Measurements from ENCODE around the gene FBXL5.
A peak's percentile ranks its signal among the peaks of the same experiment; 100 is the strongest.
"Not testable (repeated sequence)": the region's sequence is repeated elsewhere in the genome, so short reads cannot be mapped to it uniquely, and the experiment has no call there.

The FBXL5 gene

DNA sequence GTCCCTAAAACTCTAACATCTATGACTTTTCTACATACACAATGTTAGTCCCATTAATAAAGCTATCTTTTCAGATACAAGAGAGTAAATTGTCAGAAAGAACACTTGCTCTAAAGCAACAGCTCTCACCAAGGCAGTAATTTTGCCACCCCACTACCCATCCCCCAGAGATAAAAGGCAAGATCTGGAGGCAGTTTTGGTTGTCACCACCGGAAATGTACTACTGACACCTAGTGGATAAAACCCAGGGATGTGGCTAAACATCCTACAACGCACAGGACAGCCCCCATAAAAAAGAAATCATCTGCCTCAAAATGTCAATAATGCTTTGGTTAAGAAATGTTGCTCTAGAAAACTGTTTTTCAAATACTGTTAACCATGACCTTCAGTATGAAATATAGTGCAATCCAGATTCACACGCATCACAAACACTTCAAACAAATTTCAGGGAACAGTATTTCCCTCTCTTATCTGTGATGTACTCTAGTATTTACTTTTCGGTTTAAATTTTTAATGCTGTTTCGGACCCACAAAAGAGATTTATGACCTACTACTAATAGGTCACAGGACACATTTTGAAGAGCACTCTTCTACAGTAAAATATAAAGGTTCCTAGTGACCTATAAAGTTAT, 5.1 kb downstream of the FBXL5 start:
- peak; percentile 53 for FAIRE-seq

DNA sequence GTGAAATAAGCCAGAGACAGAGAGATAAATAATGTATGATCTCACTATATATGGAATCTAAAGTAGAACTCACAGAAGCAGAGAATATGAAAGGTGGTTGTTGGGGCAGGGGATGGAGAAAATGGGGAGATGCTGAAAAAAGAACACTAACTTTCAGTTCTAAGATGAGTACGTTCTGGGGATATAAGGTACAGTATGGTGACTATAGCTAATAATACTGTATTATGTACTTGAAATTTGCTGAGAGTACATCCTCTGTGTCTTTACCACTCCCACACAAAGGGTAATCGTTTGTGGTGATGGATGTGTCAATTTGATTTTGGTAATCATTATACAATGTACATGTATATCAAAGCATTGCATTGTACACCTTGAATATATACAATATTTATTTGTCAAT, 6.6 kb downstream of the FBXL5 start:
- FAIRE-seq: no peak

DNA sequence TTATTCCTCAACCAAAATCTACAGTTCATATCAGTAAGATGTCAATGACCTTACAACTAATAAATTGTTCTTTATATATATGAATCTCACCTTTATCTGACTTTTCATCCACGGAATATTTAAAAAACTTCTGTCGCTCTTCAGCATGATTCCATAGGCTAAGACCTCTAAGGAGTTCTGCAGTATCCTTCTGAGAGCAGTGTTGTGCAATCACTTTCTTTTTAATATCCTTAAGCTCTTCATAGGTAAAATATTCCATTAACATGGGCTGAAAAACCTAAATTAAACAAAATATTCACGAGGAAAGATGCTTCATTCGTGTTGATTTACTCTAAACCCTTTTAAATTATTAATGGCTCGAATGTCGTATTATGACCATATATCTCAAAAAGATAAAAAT, 16.7 kb downstream of the FBXL5 start:
- no peak for FAIRE-seq

DNA sequence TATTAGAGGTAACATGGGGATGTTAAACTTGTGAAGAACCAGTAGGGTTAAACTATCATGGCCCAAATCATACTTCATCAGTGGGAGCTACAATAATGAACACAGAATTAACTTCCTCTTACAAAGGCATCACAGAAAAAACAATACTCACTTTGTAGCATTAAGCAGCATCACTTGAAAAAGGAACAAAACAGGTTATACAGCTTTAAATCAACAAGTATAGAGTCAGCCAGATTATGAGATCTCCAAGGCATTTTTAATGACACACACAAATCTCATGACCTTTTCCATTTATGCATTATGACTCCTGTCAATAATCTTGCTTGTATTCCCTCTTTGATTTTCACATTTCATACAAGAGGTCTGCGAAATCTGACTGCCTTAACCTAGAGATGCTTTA, 18.3 kb downstream of the FBXL5 start:
- no peak for FAIRE-seq

DNA sequence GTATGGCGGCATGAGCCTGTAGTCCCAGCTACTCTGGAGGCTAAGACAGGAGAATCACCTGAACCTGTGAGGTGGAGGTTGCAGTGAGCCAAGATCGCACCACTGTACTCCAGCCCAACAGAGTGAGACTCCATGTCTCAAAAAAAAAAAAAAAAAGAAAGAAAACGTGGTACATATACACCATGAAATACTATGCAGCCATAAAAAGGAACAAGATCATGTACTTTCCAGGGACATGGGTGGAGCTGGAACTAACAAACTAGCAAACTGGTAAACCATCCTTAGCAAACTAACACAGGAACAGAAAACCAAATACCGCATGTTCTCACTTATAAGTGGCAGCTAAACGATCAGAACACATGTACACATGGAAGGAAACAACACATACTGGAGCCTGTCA, 37.8 kb downstream of the FBXL5 start:
- FAIRE-seq: not testable (repeated sequence)

DNA sequence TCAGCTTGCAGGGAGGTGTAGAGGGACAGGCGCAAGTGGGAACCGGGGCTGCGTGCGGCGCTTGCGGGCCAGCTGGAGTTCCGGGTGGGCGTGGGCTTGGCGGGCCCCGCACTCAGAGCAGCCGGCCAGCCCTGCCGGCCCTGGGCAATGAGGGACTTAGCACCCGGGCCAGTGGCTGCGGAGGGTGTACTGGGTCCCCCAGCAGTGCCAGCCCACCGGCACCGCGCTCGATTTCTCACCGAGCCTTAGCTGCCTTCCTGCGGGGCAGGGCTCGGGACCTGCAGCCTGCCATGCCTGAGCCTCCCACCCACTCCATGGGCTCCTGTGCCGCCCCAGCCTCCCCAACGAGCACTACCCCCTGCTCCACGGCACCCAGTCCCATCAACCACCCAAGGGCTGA, 40.3 kb downstream of the FBXL5 start:
- not testable (repeated sequence) for FAIRE-seq

DNA sequence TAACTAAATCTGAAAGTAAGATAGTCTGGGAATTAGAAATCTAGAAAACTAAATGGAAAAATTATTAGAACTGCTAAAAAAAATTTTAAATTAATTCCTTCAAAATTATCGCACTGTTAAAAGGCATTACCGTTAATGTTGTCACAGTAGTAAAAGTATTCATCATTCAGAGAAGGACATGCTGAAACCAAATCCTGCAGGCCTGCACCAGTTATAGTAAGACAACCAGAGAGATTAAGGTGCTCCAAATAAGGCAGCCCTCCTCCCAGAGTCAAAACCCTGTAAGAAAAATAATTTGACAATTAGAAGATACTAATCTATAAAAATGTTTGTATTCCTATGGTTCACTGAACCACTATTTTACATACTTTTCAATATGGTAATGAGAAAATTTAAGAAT, 43.0 kb downstream of the FBXL5 start:
- FAIRE-seq: no peak

DNA sequence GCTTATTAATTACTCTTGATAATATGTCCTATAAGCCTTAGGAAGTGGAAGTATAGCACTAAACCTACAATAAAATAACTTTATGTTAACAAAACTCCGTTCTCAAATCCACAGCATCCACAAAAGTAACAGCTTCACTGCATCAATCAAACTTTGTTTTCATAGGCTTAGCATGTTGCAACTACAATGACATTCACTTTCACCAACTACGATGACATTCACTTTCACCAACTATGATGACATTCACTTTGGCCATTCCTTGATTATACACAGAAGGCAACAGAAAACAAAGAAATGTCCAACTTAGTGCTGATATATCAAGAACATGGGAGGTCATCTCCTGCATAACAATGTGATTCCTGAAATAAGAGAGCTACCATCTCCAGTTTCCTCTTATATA, 44.3 kb downstream of the FBXL5 start:
- FAIRE-seq: no peak

DNA sequence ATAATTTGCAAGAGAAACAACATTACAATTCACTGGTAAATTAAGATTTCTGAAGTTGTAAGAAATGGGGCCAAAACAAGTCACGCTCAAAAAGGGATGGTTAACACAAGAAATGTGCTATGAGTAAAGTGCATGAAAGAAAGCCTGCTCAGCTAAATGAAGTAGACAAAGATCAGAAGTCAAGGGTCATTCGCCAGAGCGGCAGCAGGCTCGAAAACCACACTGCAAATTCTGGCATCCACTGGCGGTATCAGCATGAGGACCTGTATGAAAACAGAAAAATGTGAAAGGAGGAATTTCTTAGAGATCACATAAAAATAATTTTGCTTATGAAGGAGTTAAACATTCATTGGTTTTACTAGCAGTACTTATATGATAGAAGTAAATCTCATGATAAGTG, 49.6 kb downstream of the FBXL5 start:
- FAIRE-seq: no peak

DNA sequence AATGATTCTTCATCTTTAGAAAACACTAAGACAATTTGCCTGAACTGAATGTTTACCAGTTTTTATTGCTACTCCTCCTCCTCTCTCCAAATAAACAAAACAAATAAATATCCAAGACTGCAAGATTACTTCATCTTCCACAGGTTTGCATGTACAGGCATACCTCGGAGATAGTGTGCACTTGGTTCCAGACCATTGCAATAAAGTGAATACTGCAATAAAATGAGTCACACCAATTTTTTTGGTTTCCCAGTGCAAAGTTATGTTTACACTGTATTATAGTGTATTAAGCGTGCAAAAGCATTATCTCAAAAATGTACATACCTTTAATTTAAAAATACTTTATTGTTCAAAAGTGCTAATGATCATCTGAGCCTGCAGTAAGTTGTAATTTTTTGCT, 53.3 kb downstream of the FBXL5 start:
- no peak for FAIRE-seq

DNA sequence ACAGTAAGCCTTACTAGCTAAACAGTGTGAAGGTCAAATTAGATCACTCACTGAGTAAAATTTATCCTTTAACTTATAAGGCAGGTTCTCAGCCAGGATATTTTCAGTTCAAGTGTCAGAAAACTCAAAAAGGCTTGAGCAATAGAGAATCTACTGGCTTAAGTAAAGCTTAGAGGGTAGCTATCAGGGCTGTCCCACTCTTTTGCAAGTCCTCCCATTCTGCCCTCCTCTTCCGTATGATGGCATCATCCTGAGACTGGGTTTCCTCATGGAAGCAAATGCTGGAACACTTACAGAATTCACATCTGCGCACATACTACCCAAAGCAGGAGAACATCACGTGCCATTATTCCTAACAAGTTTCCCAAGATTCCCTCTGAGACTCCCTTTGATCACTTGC, 55.0 kb downstream of the FBXL5 start:
- FAIRE-seq: no peak

DNA sequence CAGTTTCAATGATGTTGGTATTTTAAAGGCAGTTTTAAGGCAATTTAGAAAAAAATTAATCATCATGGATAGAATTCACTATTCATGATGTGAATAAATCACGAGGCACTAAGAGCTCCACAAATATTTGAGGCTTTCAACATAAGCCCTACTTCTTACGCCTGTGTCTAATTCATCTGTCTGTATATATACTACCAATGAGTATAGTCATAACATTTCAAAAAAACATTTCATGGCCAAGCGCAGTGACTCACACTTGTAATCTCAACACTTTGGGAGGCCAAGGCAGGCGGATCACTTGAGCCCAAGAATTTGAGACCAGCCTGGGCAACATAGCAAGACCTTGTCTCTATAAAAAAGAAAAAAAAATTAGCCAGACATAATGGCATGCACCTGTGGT, 56.5 kb downstream of the FBXL5 start:
- no peak for FAIRE-seq

DNA sequence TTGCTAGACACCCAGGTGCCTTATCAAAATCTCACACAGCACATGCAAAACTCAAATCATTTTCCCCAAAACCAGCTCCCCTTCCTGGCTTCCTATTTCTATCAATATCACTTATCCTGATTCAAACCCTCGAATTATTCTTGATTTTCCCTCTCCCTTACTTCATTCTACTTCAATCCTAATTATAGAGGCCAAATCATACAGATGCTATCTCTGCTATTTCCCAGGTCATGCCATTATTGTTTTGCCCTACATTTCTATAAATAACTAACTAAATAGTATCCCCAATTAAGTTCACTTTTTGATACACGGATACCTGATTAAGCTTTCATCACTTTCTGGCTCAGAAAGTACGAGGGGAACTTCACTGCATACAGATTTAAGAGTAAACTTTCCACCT, 62.4 kb downstream of the FBXL5 start:
- no peak for FAIRE-seq

DNA sequence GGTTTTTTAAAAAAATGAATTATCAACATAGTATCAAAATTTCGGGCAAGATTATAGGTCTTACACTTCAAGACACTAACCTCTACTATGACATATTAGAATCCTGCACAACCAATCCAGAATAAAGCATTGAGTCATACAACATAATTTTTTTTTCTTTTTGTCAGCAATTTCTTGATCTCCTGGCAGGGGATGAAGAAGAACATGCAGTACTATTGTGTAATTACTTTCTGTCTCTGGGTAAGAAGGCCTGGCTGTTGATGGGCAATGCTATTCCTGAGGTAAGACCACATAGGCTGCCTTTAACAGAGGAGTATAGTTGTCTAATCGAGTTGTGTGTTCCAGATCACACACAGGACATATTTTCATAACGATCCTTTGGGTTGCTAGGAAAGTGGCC, 67.5 kb downstream of the FBXL5 start:
- no peak for FAIRE-seq

DNA sequence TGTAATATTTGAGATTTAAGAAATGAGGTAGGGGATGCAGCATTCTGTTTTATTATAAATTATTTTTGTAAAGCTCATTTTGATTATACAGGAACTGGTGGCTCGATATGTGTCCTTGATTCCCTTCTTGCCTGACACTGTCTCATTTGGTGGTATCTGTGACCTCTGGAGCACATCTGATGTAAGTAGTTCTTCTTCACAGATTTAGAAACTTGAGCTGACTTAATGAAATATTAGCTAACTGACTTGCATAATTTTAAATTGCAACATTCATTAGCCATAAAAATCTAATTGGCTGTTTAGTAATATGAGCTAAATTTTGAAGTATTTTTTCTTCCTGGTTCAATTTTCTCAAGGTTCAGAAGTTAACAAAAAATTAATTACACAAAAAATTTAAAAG, 69.1 kb downstream of the FBXL5 start:
- peak; percentile 8 for FAIRE-seq

DNA sequence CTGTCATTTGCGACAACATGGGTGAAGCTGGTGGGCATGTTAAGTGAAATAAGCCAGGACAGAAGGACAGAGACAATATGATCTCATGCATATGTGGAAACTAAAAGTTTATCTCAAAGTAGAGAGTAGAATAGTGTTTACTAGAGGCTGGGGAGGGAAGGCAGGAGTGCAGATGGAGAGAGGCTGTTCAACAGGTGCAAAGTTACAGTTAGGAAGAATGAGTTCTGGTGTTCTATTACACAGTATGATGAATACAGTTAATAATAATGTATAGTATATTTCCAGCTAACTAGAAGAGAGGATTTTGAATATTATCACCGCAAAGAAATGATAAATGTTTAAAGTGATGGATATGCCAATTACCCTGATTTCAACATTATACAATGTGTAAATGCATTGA, 69.8 kb downstream of the FBXL5 start:
- no peak for FAIRE-seq

DNA sequence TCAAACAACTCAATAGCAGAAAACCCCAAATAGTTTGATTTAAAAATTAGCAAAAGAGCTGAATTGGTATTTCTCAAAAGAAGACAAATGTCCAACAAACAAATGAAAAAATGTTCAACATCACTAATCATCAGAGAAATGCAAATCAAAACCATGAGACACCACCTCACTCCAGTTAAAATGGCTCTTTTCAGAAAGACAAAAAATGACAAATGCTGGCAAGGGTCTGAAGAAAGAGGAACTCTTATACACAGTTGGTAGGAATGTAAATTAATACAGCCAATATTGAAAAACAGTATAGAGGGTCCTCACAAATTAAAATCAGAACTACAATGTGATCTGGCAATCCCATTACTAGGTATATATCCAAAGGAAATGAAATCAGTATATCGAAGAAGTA, 70.4 kb downstream of the FBXL5 start:
- no peak for FAIRE-seq

DNA sequence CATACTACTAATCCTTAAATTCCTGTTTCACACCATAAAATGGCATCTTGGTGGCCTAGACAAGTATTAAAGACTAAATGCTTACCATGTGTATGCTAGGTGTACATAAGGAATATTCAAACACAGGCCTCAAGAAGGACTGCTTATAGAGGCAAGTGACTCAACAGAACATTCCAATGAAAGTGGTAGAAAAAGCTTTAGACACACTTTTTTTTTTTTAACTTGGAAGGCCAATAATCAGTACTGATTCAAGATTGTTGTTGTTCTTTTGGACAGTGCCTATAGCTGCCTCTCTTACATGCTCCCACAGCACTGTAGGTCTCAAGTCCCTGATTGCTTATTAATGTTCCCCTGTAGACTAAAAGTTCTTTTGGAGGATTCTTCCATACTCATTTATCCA, 77.6 kb downstream of the FBXL5 start:
- no peak for FAIRE-seq

DNA sequence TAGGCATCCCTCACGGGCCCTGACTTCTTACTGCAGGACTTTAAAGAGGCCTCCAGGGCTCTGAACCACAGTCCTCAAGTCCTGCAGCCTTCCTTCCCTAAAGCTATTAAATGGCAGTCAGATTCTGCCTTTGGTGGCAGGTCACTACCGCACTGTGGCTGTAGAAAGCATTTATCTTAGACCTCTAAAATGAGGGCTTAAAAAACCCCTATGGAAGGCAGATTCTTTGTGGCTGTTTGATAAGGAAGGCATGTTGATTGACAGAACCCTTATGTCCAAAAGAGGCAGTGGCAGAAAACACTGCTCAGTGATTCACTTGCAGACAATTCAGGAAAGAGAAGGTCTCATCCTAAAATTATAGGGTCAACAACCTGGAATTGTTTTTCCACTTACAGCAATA, 79.2 kb downstream of the FBXL5 start:
- no peak for FAIRE-seq

DNA sequence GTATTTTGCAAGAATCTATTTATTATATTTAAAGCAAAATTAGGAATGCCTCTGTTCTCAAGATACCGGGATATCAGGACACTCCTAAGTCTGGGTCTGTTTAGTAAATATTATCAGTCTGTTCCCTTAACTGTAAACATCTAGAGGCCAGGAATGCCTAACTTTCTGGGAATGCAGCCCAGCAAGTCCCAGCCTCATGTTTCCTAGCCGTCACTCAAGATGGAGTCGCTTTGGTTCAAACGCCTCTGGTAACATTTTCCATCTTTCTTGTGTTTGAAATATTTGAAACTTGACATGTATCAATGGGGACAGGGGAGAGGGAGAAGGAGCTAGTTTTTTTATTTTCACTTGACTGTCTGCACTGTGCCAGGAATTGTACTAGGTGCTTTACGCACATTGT, 85.4 kb downstream of the FBXL5 start:
- no peak for FAIRE-seq

DNA sequence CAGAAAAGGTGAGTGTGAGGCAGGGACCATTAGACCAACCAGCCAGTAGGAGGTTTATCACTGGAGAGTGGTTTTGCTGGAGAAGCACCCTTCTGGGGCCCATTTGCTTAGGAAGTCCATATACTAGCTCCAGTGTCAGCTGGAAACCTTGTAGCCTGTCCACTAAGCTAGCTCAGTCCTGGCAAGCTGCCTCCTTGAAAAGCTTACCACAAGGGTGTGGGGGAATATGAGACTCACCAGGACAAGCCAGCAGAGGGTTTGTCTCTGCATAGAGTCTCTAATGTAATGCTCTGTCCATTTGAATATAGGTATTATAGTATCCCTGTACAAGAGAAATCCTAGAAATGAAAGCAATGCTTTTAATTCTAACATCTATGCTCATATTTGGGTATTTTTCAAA, 86.3 kb downstream of the FBXL5 start:
- no peak for FAIRE-seq

DNA sequence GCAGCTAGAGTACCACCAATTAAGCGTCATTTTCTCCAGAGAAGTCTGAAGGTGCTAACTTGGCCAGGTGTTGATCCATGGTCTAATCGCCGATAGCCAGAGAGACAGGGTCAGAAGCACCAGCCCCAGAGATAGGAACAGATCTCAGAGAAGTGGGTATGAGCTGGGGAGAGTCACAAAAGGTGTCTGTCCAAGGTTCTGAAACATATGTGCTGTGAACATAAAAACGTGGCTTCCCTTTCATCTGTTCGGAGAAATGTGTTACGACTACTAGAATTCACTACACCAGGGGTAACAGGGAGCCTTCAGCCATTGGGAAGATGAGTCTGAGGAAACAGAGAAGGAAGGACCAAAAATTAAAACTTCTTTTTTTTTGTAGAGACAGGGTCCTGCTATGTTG, 91.3 kb downstream of the FBXL5 start:
- FAIRE-seq: no peak

DNA sequence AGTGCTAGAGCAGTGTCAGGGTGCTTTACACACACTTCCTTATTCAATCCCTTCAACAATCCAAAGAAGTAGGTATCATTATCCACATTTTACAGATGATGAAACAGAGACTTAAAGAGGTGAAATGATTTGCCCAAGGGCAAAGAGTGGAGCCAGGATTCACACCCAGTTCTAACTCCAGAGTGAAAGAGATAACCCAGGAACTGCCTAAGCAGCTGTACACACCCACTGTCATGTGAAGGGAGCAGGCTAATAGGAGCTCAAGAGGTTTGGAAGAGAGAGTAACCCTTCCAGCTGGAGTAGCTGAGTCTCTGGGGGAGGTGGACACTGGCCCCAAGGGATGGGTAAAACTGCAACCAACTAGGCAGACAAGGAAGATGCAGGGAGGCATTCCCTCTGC, 92.5 kb downstream of the FBXL5 start:
- FAIRE-seq: no peak

DNA sequence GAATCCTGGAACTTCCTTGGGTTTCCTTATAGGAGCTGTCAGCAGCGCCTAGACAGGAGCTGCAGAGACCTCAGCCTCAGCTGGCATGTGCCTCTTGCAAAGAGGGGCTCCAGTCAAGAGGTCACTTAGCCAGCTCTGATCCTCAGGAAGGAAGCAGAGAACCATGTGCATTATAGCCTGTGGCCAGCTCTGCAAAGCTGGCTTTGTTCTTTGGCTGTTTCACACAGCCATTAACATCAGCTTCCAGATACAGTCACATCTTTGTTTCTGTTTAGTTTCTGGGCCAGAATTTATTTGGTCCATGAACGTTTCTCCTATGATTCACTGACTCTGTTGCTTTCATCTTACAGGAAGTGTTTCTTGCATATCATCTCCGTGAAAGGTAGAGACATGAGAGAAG, 93.0 kb downstream of the FBXL5 start:
- no peak for FAIRE-seq

DNA sequence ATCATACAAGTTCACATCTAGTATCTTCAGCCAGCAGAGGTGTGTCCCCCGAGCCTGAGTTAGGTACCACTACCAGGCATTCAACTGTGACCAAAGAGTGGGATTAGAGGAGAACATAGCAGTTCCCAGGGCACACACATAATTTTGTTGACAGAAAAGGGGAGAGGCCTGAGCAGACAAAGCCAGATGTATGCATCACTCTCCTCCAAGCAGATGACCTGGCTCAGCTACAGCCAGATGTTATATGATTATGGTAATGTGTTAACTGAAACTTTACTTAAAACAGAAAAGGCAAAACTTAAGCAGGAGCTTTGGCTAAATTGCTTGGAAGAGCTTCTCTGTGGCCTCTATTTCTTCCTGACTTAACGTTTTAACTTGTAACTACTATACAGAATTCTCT, 96.6 kb downstream of the FBXL5 start:
- no peak for FAIRE-seq
